GM19238 (cell line): ENCODE measurements around the gene PISD.

Experiments used
- DNase-seq: peaks from one replicate; pipeline ENCODE4 v3.0.0; 2011; ENCODE audit warnings: low spot score; ENCODE audit not compliant: insufficient read length

The PISD gene

DNA sequence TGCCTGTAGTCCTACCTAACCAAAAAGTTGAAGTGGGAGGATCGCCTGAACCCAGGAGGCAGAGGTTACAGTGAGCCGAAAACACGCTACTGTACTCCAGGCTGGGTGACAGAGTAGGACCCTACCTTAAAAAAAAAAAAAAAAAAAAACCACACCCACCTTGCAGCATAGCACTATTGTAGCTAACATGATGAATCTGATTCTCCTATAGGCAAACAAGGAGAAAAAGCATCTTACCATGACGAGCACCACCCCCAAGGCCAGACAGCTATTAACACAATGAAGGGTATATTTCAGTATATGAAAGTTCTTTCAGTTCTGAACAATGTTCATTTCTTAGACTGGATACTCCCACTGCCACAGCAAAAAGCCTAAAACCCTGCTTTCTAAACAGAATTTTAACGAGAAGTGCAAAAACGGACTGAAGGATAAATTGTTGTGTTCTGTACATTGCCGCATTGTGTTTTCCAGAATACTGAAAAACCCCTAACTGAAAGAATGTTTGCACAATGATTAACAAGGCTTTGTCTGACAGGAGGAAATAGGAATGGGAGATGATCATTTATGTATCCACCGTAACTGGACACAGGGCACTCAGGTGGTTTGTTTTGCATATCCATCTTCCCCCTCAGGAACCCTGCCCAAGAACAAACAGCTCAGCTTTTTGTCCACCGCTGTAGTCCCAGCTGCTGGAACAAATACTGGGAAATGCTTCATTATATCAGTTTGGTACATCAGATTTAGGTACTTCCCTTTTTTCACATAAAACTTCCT is 8.9 kb downstream of the PISD start:
- no peak for DNase-seq

DNA sequence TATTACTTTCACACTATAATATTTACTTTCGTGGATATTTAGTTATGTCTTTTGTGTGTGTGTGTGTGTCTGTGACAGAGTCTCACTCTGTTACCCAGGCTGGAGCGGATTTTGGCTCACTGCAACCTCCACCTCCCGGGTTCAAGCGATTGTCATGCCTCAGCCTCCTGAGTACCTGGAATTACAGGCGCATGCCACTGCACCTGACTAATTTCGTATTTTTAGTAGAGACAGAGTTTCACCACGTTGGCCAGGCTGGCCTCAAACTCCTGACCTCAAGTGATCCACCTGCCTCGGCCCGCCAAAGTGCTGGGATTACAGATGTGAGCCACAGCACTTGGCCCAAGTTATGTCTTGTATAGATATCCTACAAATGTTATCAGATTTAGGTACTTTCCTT is 9.9 kb downstream of the PISD start:
- no peak for DNase-seq

DNA sequence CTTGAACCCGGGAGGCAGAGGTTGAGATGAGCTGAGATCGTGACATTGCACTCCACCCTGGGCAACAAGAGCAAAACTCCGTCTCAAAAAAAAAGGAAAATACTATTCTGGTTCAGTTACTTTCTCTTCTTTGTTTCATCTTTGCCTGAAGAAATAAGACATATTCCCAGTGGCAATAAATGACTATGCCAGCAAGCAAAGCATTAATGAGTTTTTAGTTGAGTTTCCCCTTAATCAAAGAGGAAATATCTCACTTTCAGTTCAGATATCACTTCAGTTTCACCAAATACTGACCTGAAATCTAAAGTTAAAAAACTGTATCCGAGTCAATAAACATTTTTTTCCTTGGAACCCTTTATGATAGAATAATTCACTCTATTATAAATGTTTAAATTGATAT is 10.4 kb downstream of the PISD start:
- no peak for DNase-seq

DNA sequence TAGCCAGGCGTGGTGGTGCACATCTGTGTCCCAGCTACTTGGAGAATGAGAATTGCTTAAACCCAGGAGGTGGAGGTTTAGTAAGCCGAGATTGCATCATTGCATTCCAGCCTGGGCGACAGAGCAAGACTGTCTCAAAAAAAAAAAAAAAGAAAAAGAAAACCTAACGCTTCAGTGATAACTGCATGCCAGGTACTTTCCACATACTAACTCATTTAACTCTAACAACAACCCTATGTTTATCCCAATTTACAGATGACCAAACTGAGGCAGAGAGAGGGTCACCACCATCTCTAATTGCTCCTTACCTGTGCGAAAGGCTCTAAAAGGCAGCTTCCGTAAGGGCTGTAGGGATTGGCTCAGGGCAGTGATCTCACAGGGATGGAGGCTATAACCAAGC is 11.6 kb downstream of the PISD start:
- no peak for DNase-seq

DNA sequence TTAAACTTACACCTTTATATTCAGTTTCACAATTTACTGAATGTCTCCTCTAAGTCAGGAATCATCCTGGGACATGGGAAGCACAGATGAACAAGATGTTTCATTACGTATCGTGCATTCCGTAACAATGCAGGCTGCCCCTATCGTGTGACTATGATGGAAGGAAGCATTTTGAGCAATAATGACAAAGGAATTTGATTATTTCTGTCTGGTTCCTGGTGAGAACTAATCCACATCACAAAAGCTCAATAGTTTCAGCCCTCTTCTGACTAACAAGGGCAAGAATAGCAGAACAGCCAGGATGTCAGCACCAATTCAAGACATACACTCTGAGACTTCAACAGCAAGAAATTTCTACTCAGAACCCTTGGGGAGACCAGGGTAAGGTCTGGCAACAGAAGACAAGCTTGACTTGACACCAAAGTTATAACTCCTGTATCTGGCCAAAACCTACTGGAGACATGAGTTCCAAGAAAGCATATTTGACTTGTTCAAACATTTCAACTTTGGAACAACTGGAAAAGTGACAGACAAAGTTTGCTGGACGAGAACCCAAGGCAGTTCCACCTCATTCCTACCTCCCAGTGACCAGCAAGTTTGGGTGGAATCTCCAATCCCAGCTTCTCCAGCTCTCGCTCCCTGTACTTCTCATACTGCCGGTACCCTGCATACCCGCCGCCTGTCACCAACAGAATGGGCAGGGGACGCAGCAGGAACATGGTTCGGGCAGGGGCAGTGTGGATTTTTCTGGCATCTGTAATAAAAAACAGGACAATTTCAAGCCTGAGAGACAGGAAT is 14.3 kb downstream of the PISD start:
- DNase-seq, result no peak

DNA sequence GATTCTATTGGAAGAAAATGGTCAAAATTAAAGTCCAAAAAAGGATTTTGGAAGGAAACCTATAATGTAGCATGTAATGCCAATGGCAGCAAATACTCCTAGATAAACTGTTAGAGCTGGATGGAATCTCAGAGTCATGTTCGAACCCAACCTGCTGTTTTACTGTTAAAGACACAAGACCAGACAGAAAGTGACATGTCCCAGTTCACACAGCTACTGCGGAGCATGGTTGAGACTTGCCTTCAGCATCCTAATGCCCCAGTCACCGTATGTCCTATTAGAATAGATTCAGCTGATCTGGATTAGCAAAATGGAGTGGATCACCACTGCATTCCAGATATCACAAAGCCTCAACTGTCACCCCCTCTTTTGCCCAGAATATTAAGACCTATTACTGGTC is 14.9 kb downstream of the PISD start:
- DNase-seq, result no peak

DNA sequence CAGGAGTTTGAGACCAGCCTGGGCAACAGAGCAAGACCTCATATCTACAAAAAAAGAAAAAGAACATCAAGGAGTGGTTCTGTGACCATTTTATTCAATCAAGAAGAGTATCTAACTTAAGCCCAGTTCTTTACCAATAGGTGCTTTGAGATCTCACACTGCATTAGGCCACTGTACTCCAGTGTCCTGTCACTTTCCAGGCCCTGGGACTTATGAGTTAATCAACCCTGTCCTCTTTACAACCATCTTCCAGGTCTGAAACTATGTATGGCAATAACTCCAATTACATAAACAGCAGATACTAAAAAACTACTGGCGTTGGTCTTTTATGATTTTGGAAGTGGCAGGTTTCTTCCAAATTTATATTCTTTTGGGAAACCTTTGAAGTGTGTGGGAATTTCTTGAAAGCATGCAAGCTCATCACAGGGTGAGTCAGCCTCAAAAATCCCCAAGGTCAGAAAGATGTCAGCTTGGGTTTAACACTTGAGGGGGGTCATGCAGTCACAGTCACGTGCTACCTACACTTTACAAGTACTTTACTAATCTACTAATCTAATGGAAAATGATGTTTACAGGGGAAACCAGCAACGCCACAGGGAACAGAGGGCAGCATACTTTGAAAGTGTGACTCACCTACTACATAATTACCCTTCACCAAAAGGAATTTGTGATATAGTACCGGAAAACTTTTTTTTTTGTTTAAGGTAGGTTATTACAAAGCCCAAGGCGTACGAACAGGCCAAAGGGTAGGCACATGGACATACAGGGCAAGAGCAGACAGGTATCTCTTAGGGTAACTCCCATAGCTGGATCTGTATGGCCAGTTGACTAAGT is 15.6 kb downstream of the PISD start:
- no peak for DNase-seq

DNA sequence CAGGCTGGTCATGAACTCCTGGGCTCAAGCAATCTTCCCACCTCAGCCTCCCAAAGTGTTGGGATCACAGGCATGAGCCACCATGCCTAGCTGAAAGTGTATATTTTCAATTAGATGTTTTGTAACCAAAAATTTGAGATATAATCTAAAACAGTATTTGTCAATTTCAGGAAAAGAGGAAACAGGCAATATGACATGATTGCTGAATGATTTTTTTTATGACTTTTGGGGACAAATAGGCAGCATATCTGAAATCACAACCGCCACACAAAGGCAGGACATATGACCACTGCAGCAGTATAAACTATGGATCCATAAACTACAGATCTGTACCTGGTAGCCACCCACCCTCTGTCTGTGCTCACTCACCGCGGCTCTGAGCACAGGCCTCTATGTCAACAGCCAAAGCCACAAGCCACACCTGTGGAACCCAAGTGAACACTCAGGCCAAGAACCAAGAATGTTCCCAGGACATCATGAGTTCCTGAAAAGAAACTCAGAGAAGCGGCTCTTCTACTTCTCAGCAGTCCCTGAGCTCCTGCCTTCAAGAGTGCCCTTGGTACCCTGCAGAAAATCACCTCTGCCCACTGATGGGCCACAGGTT is 22.5 kb downstream of the PISD start:
- no peak for DNase-seq

DNA sequence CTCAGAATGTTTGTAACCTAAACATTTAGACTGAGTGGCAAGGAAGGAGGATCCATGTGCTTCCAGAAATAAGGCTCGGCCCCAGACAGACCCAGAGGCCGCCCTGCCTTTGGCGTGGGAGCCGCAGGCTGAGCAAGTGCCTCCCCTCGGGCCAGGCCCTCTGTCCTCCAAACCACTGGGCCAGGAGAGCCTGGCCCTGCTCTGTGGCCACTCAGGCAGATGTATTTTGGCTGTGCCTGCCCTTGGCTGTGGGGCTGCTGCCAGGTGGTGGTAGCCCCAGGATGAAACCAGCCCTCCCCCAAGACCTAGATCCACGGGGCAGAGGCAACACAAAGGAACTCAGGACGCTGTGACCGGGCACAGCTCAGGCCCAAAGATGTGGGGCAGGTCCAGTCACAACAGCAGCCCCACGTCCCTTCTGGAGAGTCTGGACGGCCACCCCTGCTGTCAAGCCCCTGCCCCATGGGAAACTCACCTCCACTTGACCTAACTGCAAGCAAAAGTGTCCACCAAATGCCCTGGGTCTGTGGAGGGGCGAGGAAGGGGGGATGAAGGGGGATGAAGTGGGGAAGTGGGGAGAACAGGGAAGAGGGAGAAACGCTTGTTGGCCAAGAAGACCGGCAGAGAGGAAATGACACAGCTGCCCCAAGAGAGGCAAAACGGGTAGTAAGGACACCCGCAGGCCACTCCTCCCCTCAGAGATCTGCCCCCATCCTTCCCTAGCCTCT is 24.0 kb downstream of the PISD start:
- DNase-seq, result no peak

DNA sequence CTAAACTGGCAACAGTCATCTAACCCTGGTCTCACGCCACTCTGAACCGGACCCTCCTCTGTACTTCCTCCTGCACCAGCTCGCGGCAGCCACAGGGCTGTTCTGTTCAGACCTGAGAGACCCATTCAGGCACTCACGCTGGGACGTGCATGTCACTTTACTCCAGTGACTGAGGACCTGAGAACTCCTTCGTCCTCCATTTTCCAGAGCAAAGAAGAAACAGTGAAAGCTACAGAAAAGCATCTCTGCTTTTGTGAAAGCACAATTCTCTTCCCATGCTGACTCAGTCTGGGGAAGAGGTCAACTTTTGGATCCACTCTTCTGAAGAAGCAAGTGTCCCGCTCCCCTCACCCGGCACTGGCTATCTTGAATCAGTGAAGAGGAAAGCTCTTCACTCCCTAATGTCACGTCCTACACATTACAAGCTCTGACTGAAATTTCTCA is 24.5 kb downstream of the PISD start:
- DNase-seq, result no peak

DNA sequence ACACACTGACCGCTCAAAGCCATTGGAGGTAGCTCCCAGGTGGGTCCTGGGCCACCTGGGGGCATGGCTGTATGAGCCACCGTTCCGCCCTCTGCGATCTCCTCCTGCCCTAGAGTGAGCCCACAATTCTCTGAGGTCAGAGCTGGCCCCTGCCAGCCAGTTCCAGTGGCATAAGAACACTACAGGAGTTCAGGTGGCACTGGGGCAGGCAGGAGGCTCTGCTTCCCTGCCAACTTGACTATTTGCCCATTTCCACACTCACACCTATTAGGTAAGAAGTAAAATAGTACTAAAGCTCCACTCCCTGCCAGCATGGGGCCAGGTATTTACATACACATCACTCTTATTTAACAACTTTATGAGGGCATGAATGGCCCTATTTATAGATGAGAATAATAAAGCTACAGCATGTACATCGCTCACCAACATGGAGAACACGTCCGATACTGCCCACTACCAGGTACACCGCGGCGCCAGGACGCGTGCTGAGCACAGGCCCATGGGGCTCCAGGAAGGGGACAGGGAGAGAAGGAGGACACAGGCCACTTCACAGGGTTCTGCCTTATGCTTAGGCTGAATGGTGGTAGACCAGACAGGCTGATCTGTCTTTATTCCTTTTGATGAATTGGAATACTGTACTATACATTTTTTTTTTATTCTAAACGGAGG is 26.2 kb downstream of the PISD start:
- DNase-seq, result no peak

DNA sequence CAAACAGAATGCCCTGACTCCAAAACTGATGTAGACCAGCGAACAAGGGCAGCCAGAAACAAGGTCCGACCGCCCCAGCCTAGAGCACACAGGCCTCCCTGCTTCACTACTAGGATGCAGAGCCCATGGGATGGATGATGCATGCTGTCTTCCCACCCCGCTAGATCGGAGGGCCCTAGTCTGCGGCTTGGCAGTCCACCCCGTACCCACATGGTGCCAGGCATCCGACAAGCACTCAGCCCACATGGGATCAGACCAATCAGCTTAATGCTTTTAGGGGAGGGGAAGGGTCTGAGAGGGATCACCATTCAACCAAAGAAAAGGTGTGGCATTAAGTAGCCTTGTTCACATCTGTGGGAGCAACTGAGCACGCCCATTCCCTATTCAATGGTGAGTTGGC is 30.6 kb downstream of the PISD start:
- DNase-seq, result no peak

DNA sequence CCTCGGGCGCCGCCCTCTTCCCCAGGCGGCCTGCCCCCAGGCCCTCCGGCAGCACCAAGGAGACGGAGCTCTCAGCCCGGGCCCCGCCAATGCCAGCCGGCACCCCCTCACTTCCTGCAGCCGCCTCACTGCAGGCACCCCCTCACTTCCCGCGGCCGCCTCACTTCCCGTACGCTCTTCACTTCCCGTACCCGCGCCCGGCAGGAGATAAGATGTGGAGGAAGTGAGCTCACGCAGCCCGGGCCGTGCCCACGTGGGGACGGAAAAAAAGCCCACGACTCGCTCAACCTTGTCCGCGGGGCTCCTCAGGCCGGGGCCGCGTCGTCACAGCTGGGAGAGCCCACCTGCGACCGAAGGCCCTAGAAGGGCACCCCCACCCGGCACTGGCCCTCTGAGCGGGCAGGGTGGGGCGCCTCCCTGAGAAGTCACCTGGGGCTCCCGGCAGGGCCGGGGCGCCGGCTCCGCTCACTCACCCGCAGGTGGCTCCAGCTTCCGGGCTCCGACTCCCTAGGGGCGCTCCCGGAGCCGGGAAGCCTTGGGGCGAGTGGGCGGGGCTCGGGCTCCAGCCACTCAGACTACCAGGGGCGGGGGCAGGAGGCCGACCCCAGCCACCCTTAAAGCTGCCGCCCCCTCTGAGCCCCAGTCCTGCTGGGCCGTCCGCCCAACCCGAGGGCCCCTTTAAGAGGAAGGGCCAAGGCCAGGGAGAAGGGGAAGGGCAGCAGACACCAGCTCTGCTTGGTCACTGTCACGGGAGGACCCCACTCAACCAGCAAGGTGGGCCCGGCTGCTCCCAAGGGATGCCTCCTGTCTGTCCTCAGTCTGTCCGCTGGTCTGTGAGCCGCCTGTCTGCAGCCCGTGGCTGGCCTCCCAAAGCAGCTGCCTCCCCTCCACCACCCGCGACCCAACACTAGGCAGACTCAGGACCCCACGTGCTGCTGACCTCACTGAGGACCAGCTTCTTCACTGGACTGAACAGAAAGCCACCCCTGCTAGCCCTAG is 31.4 kb downstream of the PISD start:
- DNase-seq, result peak; percentile 86

DNA sequence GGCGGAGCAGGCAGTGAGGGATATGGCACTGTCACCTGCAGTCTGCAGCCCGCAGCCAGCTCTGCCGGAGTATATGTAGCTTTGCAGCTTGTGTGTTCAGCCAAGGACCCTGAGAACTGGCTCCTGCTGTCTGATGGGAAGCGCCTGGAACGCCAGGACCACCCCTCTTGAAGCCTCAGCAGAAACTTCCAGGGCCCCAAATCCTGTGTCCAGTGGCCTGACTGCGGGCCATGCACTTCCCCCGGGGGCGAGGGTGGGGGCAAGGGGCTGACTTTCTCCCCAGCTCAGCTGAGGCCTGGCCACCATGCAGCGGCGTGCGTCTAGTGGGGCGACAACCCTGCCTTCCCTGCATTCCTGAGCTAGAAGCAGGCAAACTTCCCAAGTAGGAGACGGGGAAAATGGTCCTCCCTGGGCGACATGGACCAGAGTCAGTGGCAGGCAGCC is 32.3 kb downstream of the PISD start:
- no peak for DNase-seq

DNA sequence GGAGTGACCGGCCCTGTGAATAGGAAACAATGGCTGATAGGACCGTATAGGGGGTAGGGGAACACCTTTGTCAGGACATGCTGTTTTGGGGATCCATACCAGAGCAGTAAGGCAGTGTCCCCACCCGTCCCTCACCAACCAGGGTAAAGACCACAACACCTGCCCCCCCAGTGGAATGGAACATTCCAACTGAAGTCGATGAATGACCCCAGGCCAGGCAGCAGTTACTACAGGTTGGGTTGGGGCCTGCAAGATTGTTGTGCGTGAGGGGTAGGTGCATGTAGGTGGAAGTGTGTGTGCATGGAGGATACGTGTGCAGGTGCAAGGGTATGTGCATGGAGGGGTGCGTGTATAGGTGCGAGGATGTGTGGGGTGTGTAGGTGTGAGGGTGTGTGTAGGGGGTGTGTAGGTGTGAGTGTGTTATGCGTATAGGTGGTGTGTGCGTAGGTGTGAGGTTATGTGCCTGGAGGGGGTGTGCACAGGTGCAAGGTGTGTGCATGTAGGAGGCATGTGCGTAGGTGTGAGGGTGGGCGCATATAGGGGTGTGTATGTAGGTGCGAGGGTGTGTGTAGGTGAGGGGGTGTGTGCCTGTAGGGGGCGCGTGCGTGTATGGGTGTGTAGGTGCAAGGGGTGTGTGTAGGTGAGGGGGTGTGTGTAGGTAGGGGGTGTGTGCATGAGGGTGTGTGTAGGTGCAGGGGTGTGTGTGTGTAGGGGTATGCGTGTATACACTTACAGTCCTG is 32.9 kb downstream of the PISD start:
- no peak for DNase-seq

DNA sequence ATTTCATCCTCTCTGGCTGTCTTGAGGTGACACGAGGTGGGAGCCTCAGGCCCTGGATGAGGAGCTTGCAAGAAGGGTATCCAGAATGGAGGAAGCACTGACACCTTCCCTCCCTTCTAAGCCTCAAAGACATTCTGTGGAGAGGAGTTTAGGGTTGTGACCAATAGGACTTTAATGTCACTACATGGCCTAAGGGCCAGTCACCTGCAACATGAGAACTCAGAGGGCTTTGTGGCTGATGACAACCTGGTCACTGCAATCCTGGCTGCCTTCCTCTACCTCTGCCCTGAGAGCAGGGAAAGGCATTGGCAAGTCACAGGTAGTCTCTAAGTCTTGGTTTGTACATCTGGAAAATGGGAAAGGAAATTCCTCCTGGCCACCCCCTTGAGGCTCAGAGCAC is 33.7 kb downstream of the PISD start:
- no peak for DNase-seq

DNA sequence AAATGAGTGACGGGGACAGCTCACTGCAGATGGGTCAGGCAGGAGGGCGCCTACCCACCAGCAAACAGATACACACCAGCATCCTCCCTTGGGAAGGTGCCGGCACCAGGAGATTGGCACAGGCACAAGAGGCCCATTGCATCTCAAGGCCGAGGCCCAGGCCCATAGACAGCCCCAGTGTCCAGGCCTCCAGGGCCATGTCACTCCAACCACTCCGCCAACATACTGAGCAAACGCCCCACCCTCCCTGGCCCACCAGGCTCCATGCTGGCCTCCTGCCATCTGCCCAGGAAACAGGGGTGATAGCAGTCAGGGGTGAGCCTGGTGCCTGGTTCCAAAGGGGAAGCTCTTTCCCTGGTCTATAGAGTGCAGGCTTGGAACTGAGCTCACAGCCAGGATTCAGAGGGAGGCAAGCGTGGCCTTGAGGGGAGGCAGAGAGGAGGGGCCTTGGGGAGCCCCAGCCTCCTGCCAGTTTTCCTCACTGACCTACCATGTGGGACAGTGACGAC is 34.7 kb downstream of the PISD start:
- no peak for DNase-seq
